ENCODE measurements around the gene ATF7IP2.

DNA sequence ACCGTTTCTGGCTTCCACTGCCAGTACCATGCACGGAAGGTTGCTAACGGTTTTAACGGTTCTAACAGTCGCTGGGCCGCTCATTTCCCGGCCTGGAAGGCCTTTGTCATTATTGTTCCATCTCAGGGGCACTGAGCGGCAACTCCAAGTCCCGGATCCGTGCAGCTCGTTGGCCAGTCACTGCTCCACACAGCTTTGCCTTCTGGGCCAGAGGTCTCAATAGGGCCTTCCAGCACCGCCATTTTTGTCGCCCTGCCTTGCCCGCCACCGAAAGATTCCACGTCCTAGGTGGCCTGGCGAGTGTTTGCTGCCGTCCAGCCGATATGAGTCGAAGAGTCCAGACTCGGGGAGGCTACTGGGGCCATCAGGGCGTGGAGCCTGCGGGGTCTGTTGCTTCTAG lies 30.3 kb upstream of the ATF7IP2 start:
- no peak for TF ChIP-seq CTCF (conservative IDR thresholded peaks at IDR 0.05; ENCODE audit: low read length)
- TF ChIP-seq EZH2phosphoT487 (IDR thresholded peaks at IDR 0.05; ENCODE audit: borderline replicate concordance), result no peak

Data from Loucy (cell line).